Measurements from ENCODE around the gene FBRSL1.

Gene FBRSL1

GRCh38 chr12:132560614-132561426, 70.9 kb downstream of the FBRSL1 start:
- DNase-seq, result peak; percentile 91
